Prostate gland (tissue), 2 donors: ENCODE measurements around the gene CUL2.

ENCODE experiments used
- POLR2A ChIP-seq: fragments of 450-650 bp; IDR thresholded peaks from one replicate; pipeline ENCODE4 v1.6.1; 2016; ENCODE audit warnings: antibody characterized with exemption, mild to moderate bottlenecking
- TF ChIP-seq, protein P1 (sequence below), 4 experiments: fragments of 200-600 bp in 2 of 4; fragments of 450-650 bp in 2 of 4; sonication (generic) in 2 of 4; IDR thresholded peaks; 1 replicate in 3 of 4; 2 replicates in 1 of 4; pipeline ENCODE4 v1.5.1; 2016 to 2019; ENCODE audit warnings: antibody characterized with exemption in 4 of 4, mild to moderate bottlenecking in 2 of 4, moderate library complexity in 2 of 4

- TF ChIP-seq, protein P1, sequence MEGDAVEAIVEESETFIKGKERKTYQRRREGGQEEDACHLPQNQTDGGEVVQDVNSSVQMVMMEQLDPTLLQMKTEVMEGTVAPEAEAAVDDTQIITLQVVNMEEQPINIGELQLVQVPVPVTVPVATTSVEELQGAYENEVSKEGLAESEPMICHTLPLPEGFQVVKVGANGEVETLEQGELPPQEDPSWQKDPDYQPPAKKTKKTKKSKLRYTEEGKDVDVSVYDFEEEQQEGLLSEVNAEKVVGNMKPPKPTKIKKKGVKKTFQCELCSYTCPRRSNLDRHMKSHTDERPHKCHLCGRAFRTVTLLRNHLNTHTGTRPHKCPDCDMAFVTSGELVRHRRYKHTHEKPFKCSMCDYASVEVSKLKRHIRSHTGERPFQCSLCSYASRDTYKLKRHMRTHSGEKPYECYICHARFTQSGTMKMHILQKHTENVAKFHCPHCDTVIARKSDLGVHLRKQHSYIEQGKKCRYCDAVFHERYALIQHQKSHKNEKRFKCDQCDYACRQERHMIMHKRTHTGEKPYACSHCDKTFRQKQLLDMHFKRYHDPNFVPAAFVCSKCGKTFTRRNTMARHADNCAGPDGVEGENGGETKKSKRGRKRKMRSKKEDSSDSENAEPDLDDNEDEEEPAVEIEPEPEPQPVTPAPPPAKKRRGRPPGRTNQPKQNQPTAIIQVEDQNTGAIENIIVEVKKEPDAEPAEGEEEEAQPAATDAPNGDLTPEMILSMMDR (IDR thresholded peaks at IDR 0.05), result no peak
- no peak for TF ChIP-seq POLR2A
Observed at GRCh38 chr10:35000936-35001335, 89.2 kb downstream of the CUL2 start.
